IMR-90 (cell line): ENCODE measurements around the gene ATF4. TPM values are rescaled to one million over a fixed set of nuclear protein-coding genes. Genes with fewer than 3 reads are reported as not detected.

ENCODE experiments used
- ATAC-seq: fragments of 200-7000 bp; cut with Tn5 transposase; 2 replicates; pipeline ENCODE4 v1.9.1; 2020; ENCODE audit warnings: low read depth, mild to moderate bottlenecking, moderate library complexity
- BruUV-seq: library from RNA; stranded (reverse); fragments of 400-500 nt; replicated peaks from 2 replicates; lab custom pipeline; 2021; lab: Mats Ljungman, UMichigan
- CTCF ChIA-PET: fragments of 300-600 bp; formaldehyde crosslinking; extraction: SDS; loops from one replicate; lab custom pipeline; 2021; ENCODE audit warnings: antibody characterized with exemption; lab: Yijun Ruan, JAX
- POLR2A ChIA-PET: fragments of 300-600 bp; sonication (Branson Sonifier 250); formaldehyde crosslinking; loops from one replicate; lab custom pipeline; 2022; ENCODE audit warnings: antibody characterized with exemption; ENCODE audit not compliant: unreplicated experiment; lab: Charles Lee
- DNase-seq: peaks from one replicate; pipeline ENCODE4 v3.0.0; 2013
- H2AFZ ChIP-seq: replicated peaks from 2 replicates; pipeline ENCODE3; 2013; ENCODE audit warnings: low read length, mild to moderate bottlenecking; ENCODE audit not compliant: poor library complexity
- H2AK5ac ChIP-seq: 2 replicates; pipeline ENCODE4 v1.6.1; 2013; ENCODE audit warnings: low read depth, low read length, inconsistent platforms
- H2AK9ac ChIP-seq: replicated peaks from 2 replicates; pipeline ENCODE3; 2013; ENCODE audit warnings: mild to moderate bottlenecking, low read depth, low read length, moderate library complexity; ENCODE audit not compliant: poor library complexity
- H2BK120ac ChIP-seq: 2 replicates; pipeline ENCODE4 v1.6.1; 2013; ENCODE audit warnings: low read depth, low read length, inconsistent platforms
- H2BK15ac ChIP-seq: 3 replicates; pipeline ENCODE4 v1.6.1; 2013; ENCODE audit warnings: low read depth, low read length, inconsistent platforms
- H2BK20ac ChIP-seq: 2 replicates; pipeline ENCODE4 v1.6.1; 2013; ENCODE audit warnings: low read depth, mild to moderate bottlenecking, inconsistent platforms, low read length, moderate library complexity
- H2BK5ac ChIP-seq: 2 replicates; pipeline ENCODE4 v1.6.1; 2013; ENCODE audit warnings: mild to moderate bottlenecking, low read depth, low read length, inconsistent platforms; ENCODE audit not compliant: poor library complexity, severe bottlenecking
- H3K14ac ChIP-seq: replicated peaks from 2 replicates; pipeline ENCODE4 v1.6.1; 2013; ENCODE audit warnings: low read depth, low read length, inconsistent platforms
- H3K18ac ChIP-seq: 2 replicates; pipeline ENCODE4 v1.6.1; 2013; ENCODE audit warnings: low read depth, low read length, control low read depth
- H3K23ac ChIP-seq: 2 replicates; pipeline ENCODE4 v1.6.1; 2013; ENCODE audit warnings: low read depth, low read length, inconsistent platforms
- H3K27ac ChIP-seq: 2 replicates; pipeline ENCODE4 v1.5.1; 2013; ENCODE audit warnings: mild to moderate bottlenecking, control low read depth, low read length; ENCODE audit not compliant: insufficient read depth
- H3K27me3 ChIP-seq: 2 replicates; pipeline ENCODE4 v1.6.1; 2013; ENCODE audit warnings: low read length; ENCODE audit not compliant: control insufficient read depth, insufficient read depth
- H3K36me3 ChIP-seq: 2 replicates; pipeline ENCODE4 v1.6.1; 2013; ENCODE audit warnings: low read length, mixed read lengths; ENCODE audit not compliant: control insufficient read depth, insufficient read depth
- H3K4ac ChIP-seq: 2 replicates; pipeline ENCODE4 v1.6.1; 2013; ENCODE audit warnings: low read depth, low read length, inconsistent platforms
- H3K4me1 ChIP-seq: 2 replicates; pipeline ENCODE4 v1.6.1; 2013; ENCODE audit warnings: low read length, mixed read lengths; ENCODE audit not compliant: control insufficient read depth, insufficient read depth
- H3K4me2 ChIP-seq: 2 replicates; pipeline ENCODE4 v1.6.1; 2013; ENCODE audit warnings: low read depth, mild to moderate bottlenecking, control low read depth, low read length, moderate library complexity
- H3K4me3 ChIP-seq: 2 replicates; pipeline ENCODE4 v1.5.1; 2013; ENCODE audit warnings: low read depth, mild to moderate bottlenecking, control low read depth, low read length, moderate library complexity; ENCODE audit not compliant: insufficient read depth
- H3K56ac ChIP-seq: 2 replicates; pipeline ENCODE4 v1.6.1; 2013; ENCODE audit warnings: low read length, inconsistent platforms; ENCODE audit not compliant: insufficient read depth; ENCODE audit errors: extremely low read depth
- H3K79me1 ChIP-seq, 2 experiments: 2 replicates each; pipeline ENCODE4 v1.6.1; 2013; ENCODE audit warnings: low read length in 2 of 2, inconsistent platforms in 1 of 2, low read depth in 1 of 2
- H3K9ac ChIP-seq: 2 replicates; pipeline ENCODE4 v1.6.1; 2013; ENCODE audit warnings: low read depth, low read length, control low read depth
- H3K9me1 ChIP-seq: 2 replicates; pipeline ENCODE4 v1.6.1; 2013; ENCODE audit warnings: low read length, inconsistent platforms; ENCODE audit not compliant: insufficient read depth
- H3K9me3 ChIP-seq: 2 replicates; pipeline ENCODE4 v1.6.1; 2013; ENCODE audit warnings: low read length; ENCODE audit not compliant: control insufficient read depth, insufficient read depth
- H4K20me1 ChIP-seq: 2 replicates; pipeline ENCODE4 v1.6.1; 2013; ENCODE audit warnings: low read length, inconsistent platforms; ENCODE audit not compliant: insufficient read depth
- H4K5ac ChIP-seq: 2 replicates; pipeline ENCODE4 v1.6.1; 2013; ENCODE audit warnings: mild to moderate bottlenecking, low read depth, low read length, control low read depth
- H4K8ac ChIP-seq, 2 experiments: 2 replicates each; pipeline ENCODE4 v1.6.1; 2013; ENCODE audit warnings: low read depth in 2 of 2, low read length in 2 of 2, control low read depth in 1 of 2, inconsistent platforms in 1 of 2
- H4K91ac ChIP-seq: 2 replicates; pipeline ENCODE4 v1.6.1; 2013; ENCODE audit warnings: low read depth, low read length, inconsistent platforms; ENCODE audit not compliant: insufficient read depth
- BHLHE40 ChIP-seq: fragments of 150-350 bp; IDR thresholded peaks from 2 replicates; pipeline ENCODE4 v1.6.1; 2016; ENCODE audit warnings: mild to moderate bottlenecking, low read depth, low read length
- CEBPB ChIP-seq: IDR thresholded peaks from 2 replicates; pipeline ENCODE4 v1.6.1; 2012; ENCODE audit warnings: low read depth, low read length, improper control_type of control experiment
- CHD1 ChIP-seq: IDR thresholded peaks from 2 replicates; pipeline ENCODE4 v1.6.1; 2012; ENCODE audit warnings: low read depth, low read length, improper control_type of control experiment
- FOS ChIP-seq: fragments of 150-350 bp; IDR thresholded peaks from 2 replicates; pipeline ENCODE4 v1.6.1; 2016; ENCODE audit warnings: low read depth, low read length
- MAFK ChIP-seq: IDR thresholded peaks from 2 replicates; pipeline ENCODE4 v1.6.1; 2012; ENCODE audit warnings: low read depth, low read length, improper control_type of control experiment
- MAZ ChIP-seq: IDR thresholded peaks from 2 replicates; pipeline ENCODE4 v1.6.1; 2012; ENCODE audit warnings: low read depth, mild to moderate bottlenecking, low read length, improper control_type of control experiment, moderate library complexity, borderline replicate concordance
- MXI1 ChIP-seq: IDR thresholded peaks from 2 replicates; pipeline ENCODE4 v1.6.1; 2012; ENCODE audit warnings: low read depth, mild to moderate bottlenecking, low read length, moderate library complexity, borderline replicate concordance
- NFE2L2 ChIP-seq: fragments of 150-350 bp; IDR thresholded peaks from 2 replicates; pipeline ENCODE4 v1.6.1; 2016; ENCODE audit warnings: low read depth, mild to moderate bottlenecking, low read length
- POLR2A ChIP-seq: IDR thresholded peaks from 2 replicates; pipeline ENCODE4 v1.6.1; 2012; ENCODE audit warnings: mild to moderate bottlenecking, low read depth, low read length
- RAD21 ChIP-seq: IDR thresholded peaks from 2 replicates; pipeline ENCODE4 v1.6.1; 2012; ENCODE audit warnings: low read length, improper control_type of control experiment
- RCOR1 ChIP-seq: IDR thresholded peaks from 2 replicates; pipeline ENCODE4 v1.6.1; 2012; ENCODE audit warnings: mild to moderate bottlenecking, low read length, improper control_type of control experiment; ENCODE audit not compliant: insufficient replicate concordance
- RFX5 ChIP-seq: IDR thresholded peaks from 2 replicates; pipeline ENCODE4 v1.8.0; 2012; ENCODE audit warnings: low read depth, mild to moderate bottlenecking, low read length, moderate library complexity
- SMC3 ChIP-seq: fragments of 150-350 bp; IDR thresholded peaks from 2 replicates; pipeline ENCODE4 v1.6.1; 2016; ENCODE audit warnings: low read depth, mild to moderate bottlenecking, antibody characterized with exemption, low read length, moderate library complexity
- WGBS, 2 experiments: methylation state at CpG; one replicate each; pipeline versions ENCODE4 v1.1.5 to v1.1.7; 2013; ENCODE audit warnings: missing lambda C conversion rate in 2 of 2; ENCODE audit not compliant: insufficient read length in 1 of 2; ENCODE audit errors: extremely low coverage in 2 of 2; 5-methylcytosine and 5-hydroxymethylcytosine counted together
- dilution Hi-C: fragments of 300-500 bp; cut with HindIII; formaldehyde crosslinking; loops from one replicate; pipeline ENCODE4 v1.14.3; 2018; ENCODE audit warnings: low sequenced_read_pairs; ENCODE audit not compliant: unreplicated experiment
- in situ Hi-C: fragments of 300-500 bp; cut with MboI; formaldehyde crosslinking; loops from 3 replicates; pipeline ENCODE4 v1.14.3; 2019; ENCODE audit warnings: low sequenced_read_pairs, inconsistent platforms, mixed read lengths
- intact Hi-C: fragments of 100-400 bp; cut with micrococcal nuclease; formaldehyde crosslinking; loops from 2 replicates; pipeline ENCODE4 v1.10.0; 2022
- polyA plus RNA-seq, 3 experiments: library from polyadenylated mRNA; depleted of rRNA; stranded (reverse); fragments of >200 nt; gene quantifications; 2 replicates each; pipeline ENCODE4 v1.2.3, GENCODE V29; 2012; ENCODE audit warnings: low replicate concordance in 1 of 3
- total RNA-seq: library from RNA; depleted of rRNA; stranded (reverse); fragments of >200 nt; gene quantifications from 2 replicates; pipeline ENCODE4 v1.2.3, GENCODE V29; 2012
- TF ChIP-seq, protein P1 (sequence below): fragments of 150-350 bp; IDR thresholded peaks from 2 replicates; pipeline ENCODE4 v1.6.1; 2017; ENCODE audit warnings: mild to moderate bottlenecking, antibody characterized with exemption, low read length, low read depth
- TF ChIP-seq, protein P2 (sequence below): conservative IDR thresholded peaks from 2 replicates; pipeline ENCODE4 v1.5.1; 2012; ENCODE audit warnings: mild to moderate bottlenecking, low read depth, low read length, improper control_type of control experiment
- TF ChIP-seq, protein P3 (sequence below): fragments of 150-350 bp; IDR thresholded peaks from 2 replicates; pipeline ENCODE4 v1.6.1; 2016; ENCODE audit warnings: low read depth, mild to moderate bottlenecking, low read length, moderate library complexity, borderline replicate concordance

Gene ATF4
- total and polyA plus RNA-seq, 2 of the 4 experiments (the other 2 are of a cell fraction) = 148 to 662 TPM

DNA sequence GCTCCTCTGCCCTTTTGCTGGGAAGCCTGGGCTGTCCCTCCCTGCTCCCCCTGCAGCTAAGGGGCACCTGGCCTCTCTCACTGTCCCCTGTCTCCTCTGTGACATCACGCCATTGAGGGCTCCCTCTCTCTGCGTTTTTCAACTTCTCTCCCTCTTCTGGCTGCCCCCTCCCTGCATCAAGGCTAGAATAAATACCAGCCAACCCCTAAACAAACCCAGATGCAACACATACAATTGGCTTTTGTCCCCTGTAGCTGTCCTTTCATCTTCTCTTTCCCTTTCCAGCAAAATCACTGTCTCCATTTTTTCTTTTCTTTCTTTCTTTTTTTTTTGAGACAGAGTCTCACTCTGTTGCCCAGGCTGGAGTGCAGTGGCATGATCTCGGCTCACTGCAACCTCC is 21.6 kb upstream of the ATF4 start:
- H3K36me3 ChIP-seq = no peaks in the 10 kb centered on the region
- no peak overlapping the region for H3K4me3 ChIP-seq
- no peak overlapping the region for H3K4me2 ChIP-seq
- no peak overlapping the region for H2BK15ac ChIP-seq
- BruUV-seq = no TSS peak
- no peak overlapping the region for H2AK9ac ChIP-seq
- no peak overlapping the region for H4K8ac ChIP-seq
- no peak overlapping the region for H4K5ac ChIP-seq
- no peak overlapping the region for H2AFZ ChIP-seq
- H2BK120ac ChIP-seq = no peak overlapping the region
- ChIA-PET CTCF (no interaction called here), POLR2A (no interaction called here)
- no peak overlapping the region for H3K14ac ChIP-seq
- intact Hi-C loops (loop anchor here (10.0 kb wide), 2 partner anchors 64 to 324 kb away; no protein-coding TSS in a partner anchor), dilution Hi-C loops (no loop called here), in situ Hi-C loops (no loop called here)
- H3K27me3 ChIP-seq = no peaks in the 10 kb centered on the region
- no peak overlapping the region for H3K56ac ChIP-seq
- no peaks in the 10 kb centered on the region for H3K9me3 ChIP-seq
- no peak overlapping the region for H2AK5ac ChIP-seq
- ATAC-seq (no peak), DNase-seq (no peak)
- H3K18ac ChIP-seq = no peak overlapping the region
- no peak overlapping the region for H4K91ac ChIP-seq
- H4K20me1 ChIP-seq = 0 out of 2 replicates have a peak, but pooled peaks cover 8% of the 10 kb centered on the region
- H2BK5ac ChIP-seq = no peak overlapping the region
- H3K9ac ChIP-seq = no peak overlapping the region
- no peak overlapping the region for H2BK20ac ChIP-seq
- TF ChIP-seq RFX5 (no peak), CEBPB (no peak), SMC3 (no peak), FOS (no peak), POLR2A (no peak), RCOR1 (no peak), BHLHE40 (no peak), RAD21 (no peak), MAFK (no peak), CHD1 (no peak), MXI1 (no peak), MAZ (no peak), NFE2L2 (no peak)
- TF ChIP-seq, protein P1, sequence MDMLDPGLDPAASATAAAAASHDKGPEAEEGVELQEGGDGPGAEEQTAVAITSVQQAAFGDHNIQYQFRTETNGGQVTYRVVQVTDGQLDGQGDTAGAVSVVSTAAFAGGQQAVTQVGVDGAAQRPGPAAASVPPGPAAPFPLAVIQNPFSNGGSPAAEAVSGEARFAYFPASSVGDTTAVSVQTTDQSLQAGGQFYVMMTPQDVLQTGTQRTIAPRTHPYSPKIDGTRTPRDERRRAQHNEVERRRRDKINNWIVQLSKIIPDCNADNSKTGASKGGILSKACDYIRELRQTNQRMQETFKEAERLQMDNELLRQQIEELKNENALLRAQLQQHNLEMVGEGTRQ = no peak
- TF ChIP-seq, protein P2, sequence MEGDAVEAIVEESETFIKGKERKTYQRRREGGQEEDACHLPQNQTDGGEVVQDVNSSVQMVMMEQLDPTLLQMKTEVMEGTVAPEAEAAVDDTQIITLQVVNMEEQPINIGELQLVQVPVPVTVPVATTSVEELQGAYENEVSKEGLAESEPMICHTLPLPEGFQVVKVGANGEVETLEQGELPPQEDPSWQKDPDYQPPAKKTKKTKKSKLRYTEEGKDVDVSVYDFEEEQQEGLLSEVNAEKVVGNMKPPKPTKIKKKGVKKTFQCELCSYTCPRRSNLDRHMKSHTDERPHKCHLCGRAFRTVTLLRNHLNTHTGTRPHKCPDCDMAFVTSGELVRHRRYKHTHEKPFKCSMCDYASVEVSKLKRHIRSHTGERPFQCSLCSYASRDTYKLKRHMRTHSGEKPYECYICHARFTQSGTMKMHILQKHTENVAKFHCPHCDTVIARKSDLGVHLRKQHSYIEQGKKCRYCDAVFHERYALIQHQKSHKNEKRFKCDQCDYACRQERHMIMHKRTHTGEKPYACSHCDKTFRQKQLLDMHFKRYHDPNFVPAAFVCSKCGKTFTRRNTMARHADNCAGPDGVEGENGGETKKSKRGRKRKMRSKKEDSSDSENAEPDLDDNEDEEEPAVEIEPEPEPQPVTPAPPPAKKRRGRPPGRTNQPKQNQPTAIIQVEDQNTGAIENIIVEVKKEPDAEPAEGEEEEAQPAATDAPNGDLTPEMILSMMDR = no peak
- TF ChIP-seq, protein P3, sequence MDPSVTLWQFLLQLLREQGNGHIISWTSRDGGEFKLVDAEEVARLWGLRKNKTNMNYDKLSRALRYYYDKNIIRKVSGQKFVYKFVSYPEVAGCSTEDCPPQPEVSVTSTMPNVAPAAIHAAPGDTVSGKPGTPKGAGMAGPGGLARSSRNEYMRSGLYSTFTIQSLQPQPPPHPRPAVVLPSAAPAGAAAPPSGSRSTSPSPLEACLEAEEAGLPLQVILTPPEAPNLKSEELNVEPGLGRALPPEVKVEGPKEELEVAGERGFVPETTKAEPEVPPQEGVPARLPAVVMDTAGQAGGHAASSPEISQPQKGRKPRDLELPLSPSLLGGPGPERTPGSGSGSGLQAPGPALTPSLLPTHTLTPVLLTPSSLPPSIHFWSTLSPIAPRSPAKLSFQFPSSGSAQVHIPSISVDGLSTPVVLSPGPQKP = no peak
- no peak overlapping the region; the same call in 1 of the 2 replicates for H3K4ac ChIP-seq
- H3K79me1 ChIP-seq = peaks cover 5 to 29% of the 10 kb centered on the region in 2 experiments
- peaks cover 22% of the 10 kb centered on the region for H3K9me1 ChIP-seq
- no peak overlapping the region for H3K23ac ChIP-seq
- H3K27ac ChIP-seq = no peak overlapping the region
- H3K4me1 ChIP-seq = peaks cover 16% of the 10 kb centered on the region
- 0% methylated on average over 2 of the region's 3 CpGs; no CpG with 5 or more reads in 1 of the 2 experiments for WGBS, 2 experiments
